Left forelimb (tissue), 1 donor: Measurements from ENCODE around the gene CEACAM6.

ENCODE experiments used
- DNase-seq: peaks from one replicate; pipeline ENCODE4 v3.0.0-alpha.2; 2018; ENCODE audit warnings: low spot score

The CEACAM6 gene

DNA sequence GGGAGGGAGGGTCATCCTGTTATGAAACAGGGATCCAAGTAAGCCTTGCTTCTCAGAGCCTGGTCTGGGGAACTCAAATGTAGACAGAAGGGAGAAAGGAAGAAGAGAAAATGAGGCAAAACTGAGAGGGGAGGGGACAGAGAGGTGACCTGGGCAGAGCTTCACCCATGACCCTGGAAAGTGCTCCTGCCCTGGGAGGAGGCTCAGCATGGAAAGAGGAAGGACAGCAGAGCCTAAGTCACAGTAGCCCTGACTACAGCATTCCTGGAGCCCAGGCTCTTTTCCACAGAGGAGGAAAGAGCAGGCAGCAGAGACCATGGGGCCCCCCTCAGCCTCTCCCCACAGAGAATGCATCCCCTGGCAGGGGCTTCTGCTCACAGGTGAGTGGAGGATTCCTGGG is 41.0 kb downstream of the CEACAM6 start, which contains the start of gene CEACAM3:
TSS of gene CEACAM3 (plus strand) at position 226 of the 400 bp plus-strand sequence. CDS start at position 317, 91 bp downstream.
- DNase-seq, result no peak

DNA sequence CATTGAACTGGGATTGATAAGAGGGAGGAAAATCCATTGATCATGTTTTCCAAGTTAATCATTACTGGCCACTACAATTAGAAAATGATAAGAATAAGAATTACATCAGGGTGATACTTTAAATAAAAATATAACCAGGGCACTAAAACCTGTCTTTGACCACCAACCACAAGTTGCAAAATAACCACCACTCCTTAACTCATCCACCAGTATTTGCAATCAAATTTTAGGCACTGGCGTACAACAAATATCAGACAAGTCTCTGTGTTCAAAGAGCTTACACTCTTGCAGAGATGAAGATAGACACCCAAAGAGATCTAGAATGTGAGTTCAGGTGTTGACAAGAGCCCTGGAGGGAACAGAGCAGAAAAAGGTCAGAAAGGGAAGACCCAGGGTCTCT is 41.6 kb downstream of the CEACAM6 start:
- no peak for DNase-seq

DNA sequence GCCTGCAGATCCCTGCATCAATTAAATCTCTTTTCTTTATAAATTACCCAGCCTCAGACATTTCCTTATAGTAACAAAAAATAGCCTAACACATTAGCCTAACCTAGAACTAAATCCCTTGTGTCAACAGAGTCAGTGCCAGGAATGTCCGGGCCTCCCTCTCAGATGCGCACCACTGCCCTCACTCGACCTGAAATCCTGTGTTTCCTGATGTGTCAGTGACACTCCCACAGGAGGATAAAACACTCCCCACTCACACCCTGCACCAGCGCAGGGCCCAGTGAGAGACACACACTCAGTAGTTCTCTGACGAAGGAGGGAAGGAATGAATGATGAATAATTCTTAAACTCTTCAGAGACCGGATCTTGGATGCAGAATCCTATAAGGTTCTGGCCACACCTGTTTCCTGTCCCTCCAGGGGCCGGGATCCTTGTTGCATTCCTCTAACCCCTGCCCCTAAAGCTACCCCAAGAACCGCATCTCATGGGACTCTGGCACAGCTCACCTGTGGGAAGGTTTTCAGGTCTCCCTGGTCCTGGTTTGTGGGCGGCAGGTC is 44.2 kb downstream of the CEACAM6 start:
- DNase-seq, result no peak

DNA sequence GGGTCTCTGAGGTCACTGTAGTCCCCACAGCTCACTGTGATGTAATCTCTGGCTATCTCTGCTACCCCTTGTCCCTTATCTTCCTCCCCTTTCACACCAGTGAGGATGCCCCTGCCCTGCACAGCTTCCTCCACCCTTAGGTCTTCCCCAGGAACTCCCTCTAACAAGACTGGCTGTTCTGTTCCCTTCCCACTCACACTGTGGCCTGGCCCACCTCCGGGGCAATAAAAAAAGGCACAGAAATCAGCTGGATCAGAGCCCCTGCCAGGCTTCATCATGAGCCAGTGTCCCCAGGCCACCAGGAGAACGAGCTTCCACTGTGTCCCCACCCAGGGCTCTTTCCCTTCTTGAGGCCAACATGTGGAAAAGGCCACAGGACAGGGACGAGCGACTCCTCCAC is 45.7 kb downstream of the CEACAM6 start:
- DNase-seq, result no peak

DNA sequence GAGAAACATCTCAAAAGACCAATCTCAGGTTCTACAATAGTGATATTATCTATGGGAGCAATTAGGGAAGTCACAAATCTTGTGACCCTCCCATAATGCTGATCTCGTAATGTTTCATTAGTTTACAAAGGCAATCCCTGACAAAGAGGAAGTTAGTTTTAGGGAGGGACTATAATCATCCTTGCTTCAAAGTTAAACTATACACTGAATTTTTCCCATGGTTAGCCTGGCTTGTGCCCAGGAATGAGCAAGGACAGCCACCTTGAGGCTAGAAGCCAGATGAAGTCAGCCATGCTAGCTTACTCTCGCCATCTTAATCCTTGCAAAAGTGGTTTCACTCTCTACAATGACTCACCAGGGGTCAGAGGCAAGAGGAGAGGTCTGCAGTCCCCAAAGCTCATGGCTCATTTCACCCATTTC is 46.5 kb downstream of the CEACAM6 start:
- no peak for DNase-seq

DNA sequence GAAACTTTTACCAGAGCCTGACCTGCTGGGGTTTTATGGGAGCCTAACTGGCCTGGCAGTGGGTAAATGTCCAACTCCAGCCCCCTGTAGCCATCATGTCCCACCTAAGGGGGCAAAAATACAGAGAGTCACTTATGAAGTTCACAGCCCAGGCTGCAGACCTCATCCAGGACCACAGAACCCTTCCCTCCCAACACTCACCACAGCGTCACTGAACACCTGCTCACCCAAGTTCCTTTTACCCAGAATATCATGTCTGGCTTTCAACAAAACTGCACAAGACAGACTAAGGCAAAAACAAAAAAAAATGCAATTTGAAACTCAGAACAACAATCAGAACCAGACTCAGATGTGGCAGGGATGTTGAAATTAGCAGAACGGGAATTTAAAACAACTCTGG is 47.4 kb downstream of the CEACAM6 start:
- no peak for DNase-seq

DNA sequence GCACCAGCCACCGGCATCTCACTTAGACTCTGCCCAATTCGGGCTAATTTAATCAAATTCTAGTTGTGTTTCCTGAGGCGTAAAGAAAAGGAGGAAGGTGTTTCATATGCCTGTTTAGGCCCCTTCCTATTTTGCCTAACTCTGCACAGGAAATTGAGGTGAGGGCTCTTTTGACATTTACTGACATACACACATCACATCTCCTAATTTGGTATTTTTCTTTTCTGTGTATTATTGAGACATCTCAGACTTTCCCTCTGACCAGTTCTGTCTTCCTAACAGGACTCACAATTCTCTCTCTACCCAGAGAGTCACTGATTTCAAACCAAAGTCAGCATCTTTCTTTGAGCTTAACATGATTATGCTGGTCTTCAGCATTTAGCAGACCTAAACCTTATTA is 49.0 kb downstream of the CEACAM6 start:
- no peak for DNase-seq

DNA sequence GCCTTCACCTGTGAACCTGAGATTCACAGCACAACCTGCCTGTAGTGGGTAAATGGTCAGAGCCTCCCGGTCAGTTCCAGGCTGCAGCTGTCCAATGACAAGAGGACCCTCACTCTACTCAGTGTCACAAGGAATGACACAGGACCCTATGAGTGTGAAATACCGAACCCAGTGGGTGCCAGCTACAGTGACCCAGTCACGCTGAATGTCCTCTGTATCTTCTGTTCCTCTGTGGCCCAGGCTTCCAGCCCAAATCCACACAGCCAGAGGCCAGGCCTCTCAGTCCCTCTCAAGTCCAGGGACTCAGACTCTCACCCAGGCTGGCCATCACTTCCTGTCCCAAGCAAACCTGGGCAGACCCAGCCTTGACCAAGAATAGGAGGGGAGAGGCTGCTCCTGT is 51.8 kb downstream of the CEACAM6 start:
- no peak for DNase-seq

DNA sequence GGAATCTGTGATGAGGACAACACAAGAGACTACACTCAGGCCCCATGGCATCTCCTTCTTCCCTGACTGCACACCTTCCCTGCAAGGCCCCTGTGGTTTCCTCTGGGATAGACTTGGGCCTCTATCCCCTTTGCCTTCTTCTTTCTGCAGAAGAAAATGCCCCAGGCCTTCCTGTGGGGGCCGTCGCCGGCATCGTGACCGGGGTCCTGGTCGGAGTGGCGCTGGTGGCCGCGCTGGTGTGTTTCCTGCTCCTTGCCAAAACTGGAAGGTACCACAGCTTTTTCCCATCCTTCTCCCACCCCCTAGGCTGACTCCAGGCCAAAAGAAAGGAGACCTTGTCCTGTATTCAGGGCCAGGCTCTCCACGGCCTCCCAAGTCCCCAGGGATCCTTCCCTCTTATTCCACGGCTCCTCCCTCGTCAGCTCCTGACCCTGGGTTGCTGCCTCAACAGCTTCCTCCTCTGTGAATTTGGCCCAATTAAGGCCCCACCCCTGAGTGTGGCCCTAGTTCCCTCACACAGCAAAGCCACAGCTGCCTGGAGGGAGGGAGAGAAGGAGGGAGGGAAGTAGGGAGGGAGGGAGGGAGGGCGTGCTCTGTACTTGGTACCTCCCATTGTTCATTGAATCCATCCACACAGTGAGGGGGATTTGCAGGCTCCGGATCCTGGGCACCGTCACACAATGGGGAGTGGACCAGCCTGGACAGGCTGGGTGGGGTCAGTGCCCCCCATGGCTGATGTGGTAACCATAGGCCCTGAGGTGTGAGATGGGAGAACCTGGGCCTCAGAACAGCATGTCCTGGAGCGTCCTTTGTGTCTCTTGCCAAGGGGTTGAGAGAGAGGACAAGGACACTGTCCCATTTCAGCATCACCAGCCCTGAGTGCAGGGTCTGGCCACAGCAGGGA is 53.6 kb downstream of the CEACAM6 start:
- no peak for DNase-seq

DNA sequence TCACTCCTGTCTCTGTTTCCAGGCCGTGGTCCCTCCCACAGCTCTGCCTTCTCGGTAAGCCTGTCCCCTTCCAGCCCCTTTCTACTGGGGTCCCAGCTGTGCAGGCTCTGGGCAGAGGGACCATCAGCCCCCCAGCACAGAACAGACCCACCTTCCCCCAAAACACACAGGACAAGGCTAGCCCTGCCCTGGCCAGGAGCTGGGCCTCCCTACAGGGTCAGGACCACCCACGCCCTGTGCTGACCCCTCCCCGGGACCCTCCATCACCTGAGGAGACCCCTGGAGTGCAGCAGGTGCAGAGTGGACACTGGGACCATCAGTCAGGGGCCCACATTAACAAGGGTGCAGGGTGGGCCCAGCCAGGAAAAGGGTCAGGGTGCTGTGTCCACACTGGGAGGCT is 55.0 kb downstream of the CEACAM6 start:
- no peak for DNase-seq

DNA sequence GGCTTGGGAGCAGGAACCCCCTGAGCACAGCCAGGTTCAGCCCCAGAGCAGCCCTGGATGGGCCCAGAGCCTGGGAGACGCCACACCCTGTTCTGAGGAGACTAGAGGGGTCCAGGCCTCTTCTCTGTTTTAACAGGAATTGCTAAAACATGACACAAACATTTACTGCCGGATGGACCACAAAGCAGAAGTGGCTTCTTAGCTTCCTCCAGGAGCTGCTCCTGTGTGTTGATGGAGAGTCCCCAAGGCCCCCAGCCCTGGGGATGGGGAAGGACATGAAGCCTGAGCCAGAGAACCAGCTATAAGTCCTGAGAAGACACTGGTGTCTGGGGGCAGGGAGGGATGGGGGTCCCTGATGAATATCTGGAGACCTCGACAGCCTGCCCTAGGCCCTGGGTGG is 55.7 kb downstream of the CEACAM6 start:
- DNase-seq, result no peak

DNA sequence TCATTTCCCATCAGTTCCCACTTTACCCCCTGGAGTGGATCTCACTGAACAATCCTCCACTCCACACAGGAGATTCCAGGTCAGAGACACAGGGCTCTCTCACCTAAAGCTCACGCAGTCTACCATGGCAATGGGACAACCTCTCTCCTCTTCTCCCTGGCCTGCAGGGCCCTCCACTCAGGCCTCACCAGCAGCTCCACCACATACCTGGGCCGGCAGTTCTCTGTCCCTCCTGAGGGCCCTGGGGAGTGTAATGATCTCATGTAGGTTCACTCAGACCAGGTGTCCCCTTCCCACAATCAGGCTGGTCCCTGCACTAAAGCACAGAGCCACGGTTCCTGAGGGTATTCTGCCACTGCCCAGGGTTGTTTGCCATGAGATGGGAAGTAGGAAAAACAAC is 56.7 kb downstream of the CEACAM6 start:
- DNase-seq, result no peak

DNA sequence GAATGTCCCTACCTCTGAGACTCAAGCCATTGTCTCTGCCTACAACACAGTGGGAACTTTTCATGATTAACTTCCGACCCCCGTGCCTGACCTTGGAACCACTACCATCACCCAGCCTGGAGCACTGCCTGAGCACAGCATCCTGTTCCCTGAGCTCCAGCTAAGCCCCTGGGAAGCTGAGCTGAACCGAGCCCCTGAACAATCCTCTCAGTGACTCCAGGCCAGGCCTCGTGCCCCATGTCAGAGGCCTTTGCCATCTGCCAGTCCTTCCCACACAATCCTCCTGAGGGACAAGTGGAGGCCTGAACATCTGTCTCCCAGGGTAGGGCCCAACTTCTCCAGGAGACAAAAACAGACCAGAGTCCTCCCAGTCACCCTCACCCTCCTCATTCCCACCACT is 58.6 kb downstream of the CEACAM6 start:
- no peak for DNase-seq

DNA sequence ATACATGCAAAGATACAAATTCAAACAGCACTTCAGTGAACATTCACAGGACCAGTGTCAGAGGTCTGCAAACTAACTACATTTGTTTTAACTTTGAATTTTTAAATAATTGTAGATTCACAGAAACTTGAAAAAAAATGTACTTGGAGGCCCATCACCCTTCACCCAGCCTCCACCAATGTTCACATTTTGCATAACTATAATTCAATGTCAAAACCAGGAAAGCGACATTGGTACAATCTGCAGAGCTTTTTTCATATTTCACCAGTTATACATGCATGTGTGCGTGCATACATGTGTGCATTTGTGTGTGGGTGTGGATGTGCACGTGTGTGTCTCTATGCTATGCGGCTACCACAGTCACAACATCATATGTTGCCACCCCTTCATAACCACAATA is 60.0 kb downstream of the CEACAM6 start:
- no peak for DNase-seq

DNA sequence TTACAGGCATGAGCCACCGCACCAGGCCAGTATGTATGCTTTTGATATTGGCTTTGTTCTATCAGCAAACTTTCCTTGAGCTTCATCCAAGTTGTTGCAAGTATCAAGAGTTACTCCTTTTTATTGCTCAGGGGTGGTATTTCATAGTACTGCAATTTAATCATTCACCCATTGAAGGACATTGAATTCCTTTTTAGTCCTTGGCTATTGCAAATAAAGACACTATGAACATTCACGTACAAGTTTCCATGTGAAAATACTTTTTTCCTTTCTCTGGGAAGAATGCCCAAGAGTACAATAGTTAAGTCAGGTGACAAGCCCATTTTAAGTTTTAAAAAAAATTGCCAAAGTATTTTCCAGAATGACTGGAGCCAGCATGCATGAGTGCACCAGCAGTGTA is 61.4 kb downstream of the CEACAM6 start:
- no peak for DNase-seq

DNA sequence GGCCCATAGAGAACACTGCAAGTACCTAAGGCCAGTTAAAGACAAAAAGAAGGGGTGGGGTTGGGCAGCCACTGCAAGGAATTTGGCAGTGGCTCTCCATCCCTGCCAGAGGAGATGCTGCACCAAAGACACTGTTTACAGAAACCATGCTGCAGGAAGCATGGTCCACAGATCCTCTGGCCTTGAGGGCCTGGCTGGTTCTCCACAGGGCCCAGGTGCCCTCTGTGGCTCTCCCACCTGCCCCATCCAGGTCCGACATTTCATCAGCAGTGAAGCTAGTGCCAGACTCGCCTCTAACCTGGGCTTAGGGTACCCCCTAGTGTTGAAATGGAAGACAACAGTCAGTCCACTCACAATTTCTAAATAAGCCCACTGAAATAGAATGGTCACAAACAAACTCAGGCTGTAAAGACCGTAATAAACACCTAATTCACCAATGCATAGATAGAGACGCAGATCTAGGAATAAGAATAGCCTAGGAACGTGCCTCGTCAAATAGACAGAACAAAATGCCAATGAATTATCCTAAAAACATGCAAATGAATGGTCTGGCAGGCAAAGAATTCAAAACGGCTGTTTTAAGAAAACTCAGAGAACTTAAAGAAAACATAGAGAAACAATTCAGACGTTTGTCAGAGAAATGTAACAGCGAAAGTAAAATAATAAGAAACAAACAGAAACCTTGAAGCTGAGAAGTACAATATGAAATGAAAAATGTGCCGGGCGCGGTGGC is 65.8 kb downstream of the CEACAM6 start:
- no peak for DNase-seq
